Measurements from ENCODE around the gene SLC13A5.
A peak's percentile ranks its signal among the peaks of the same experiment; 100 is the strongest.
"Not testable (repeated sequence)": the region's sequence is repeated elsewhere in the genome, so short reads cannot be mapped to it uniquely, and the experiment has no call there.

The SLC13A5 gene

GRCh38 chr17:6658411-6658810 is 54.8 kb downstream of the SLC13A5 start:
- DNase-seq: not testable (repeated sequence)

- DNase-seq: no peak
These were observed 55.4 kb downstream of the SLC13A5 start for GRCh38 chr17:6657633-6658287.

- DNase-seq: peak; percentile 64
These were observed 56.2 kb downstream of the SLC13A5 start for GRCh38 chr17:6656797-6657632.

GRCh38 chr17:6655732-6656361 is 57.3 kb downstream of the SLC13A5 start:
- not testable (repeated sequence) for DNase-seq

GRCh38 chr17:6654841-6655731 is 58.1 kb downstream of the SLC13A5 start:
- no peak for DNase-seq

- peak; percentile 41 for DNase-seq
These were observed 61.2 kb downstream of the SLC13A5 start for GRCh38 chr17:6651919-6652452.

GRCh38 chr17:6651354-6651918 is 61.7 kb downstream of the SLC13A5 start, which contains the start of the genes C17orf100 and MED31:
C17orf100 (plus strand) TSS chr17:6651762; CDS start chr17:6651914, 152 bp downstream.
MED31 (minus strand) TSS chr17:6651605; CDS start chr17:6651528, 77 bp downstream.
- DNase-seq: peak; percentile 93

GRCh38 chr17:6648181-6648580 is 65.0 kb downstream of the SLC13A5 start:
- no peak for DNase-seq

- DNase-seq: no peak
These were observed 69.6 kb downstream of the SLC13A5 start for GRCh38 chr17:6643451-6644125.

GRCh38 chr17:6642592-6642991 is 70.6 kb downstream of the SLC13A5 start:
- DNase-seq: no peak

- no peak for DNase-seq
These were observed 71.8 kb downstream of the SLC13A5 start for GRCh38 chr17:6641247-6641863.

- DNase-seq: peak; percentile 91
These were observed 72.5 kb downstream of the SLC13A5 start, which contains the start of the genes KIAA0753 and TXNDC17 for GRCh38 chr17:6640536-6641246. KIAA0753 (minus strand) TSS chr17:6640711; CDS start chr17:6635103, 5,608 bp downstream. TXNDC17 (plus strand) TSS chr17:6641060; CDS start chr17:6641083, 23 bp downstream.

GRCh38 chr17:6639586-6640535 is 73.3 kb downstream of the SLC13A5 start:
- DNase-seq: peak; percentile 37

GRCh38 chr17:6639014-6639585 is 74.1 kb downstream of the SLC13A5 start:
- DNase-seq: no peak

- DNase-seq: no peak
These were observed 74.9 kb downstream of the SLC13A5 start for GRCh38 chr17:6638046-6638908.

GRCh38 chr17:6637458-6637840 is 75.7 kb downstream of the SLC13A5 start:
- DNase-seq: no peak
